HG02870 (cell line): Measurements from ENCODE around the gene ZNF497.

Experiments used
- ATAC-seq: cut with Tn5 transposase; IDR thresholded peaks from one replicate; pipeline ENCODE4 v1.9.1; 2021; ENCODE audit warnings: mild to moderate bottlenecking, moderate library complexity; ENCODE audit not compliant: unreplicated experiment

Gene ZNF497

GRCh38 chr19:58368561-58369360 is 6.2 kb upstream of the ZNF497 start:
- no peak for ATAC-seq

DNA sequence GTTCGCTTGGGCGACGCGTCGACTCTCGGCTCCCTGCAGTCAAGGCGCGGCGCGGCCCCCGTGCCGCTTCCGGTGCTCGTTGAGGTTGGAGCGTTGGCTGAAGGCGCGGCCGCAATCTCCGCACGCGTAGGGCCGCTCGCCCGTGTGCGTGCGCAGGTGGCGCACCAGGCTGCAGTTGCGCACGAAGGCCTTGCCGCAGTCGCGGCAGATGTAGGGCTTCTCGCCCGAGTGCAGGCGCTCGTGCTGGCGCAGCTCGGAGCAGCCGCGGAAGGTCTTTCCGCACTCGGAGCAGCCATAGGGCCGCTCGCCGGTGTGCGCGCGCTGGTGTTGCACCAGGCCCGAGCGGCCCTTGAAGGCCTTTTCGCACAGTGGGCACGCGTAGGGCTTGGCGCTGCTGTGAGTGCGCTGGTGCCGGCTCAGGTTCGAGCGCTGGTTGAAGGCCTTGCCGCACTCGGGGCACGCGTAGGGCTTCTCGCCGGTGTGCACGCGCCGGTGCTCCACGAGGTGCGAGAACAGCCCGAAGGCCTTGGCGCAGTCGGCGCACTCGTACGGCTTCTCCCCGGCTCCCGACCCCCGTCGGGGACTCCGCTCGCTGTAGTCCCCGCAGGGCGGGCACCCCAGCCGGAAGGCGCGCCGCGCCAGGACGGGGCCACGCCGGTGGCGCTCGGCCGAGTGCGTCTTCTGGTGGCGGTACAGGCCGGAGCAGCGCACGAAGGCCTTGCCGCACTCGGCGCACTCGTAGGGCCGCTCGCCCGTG is 5.3 kb upstream of the ZNF497 start:
- no peak for ATAC-seq

- no peak for ATAC-seq
Measured at GRCh38 chr19:58366585-58367430, 4.3 kb upstream of the ZNF497 start.

- no peak for ATAC-seq
Measured at GRCh38 chr19:58364146-58364545, 1.6 kb upstream of the ZNF497 start.

DNA sequence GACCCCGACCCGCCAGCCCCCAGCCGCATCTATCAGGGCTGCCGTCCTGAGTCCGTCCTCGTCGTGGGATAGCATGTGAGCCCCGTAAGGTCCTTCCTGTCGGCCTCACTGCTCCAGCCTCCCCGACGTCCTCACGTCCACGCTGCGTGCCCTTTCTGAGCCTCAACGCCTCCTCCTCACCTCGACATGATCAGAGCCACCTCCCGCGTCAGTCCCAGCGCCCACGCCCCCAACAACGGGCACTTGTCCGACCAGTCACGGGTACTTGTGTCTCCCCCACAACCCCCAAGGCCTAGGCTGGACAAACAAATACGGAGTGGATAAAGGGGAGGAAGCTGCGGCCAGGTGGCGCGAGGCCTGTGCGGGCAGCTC is 665 bp downstream of the ZNF497 start:
- peak; percentile 2 for ATAC-seq

DNA sequence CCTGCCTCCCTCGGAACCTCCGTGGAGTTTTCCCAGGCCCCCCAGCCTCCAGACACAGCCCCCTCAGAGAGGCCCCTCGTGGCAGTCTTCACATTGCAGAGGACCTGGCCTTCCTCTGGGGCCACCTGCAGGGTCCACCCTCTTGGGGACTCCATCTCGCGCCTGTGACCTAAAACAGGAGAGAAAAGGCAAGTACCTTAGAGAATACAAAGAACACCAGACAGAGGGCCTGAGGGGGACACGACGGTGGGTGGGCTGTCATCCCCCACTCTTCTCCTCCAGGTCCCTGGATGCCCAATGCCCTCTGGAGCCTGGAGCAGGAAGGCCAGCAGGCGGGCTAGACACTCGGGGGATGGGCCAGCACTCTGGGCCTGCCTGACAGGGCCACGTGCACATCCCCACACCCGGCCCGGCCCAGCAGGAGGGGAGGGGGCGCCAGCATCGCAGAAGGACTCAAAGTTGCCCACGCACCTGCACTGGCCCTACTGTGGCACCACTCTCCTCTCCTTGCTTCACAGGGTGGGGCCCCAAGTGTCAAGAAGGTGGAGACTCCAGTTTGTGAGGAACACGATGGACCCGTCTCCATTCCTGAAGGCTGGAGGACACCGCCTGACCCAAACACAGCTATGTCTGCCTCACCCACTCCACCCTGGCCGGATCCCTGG is 4.9 kb downstream of the ZNF497 start:
- ATAC-seq, result no peak

DNA sequence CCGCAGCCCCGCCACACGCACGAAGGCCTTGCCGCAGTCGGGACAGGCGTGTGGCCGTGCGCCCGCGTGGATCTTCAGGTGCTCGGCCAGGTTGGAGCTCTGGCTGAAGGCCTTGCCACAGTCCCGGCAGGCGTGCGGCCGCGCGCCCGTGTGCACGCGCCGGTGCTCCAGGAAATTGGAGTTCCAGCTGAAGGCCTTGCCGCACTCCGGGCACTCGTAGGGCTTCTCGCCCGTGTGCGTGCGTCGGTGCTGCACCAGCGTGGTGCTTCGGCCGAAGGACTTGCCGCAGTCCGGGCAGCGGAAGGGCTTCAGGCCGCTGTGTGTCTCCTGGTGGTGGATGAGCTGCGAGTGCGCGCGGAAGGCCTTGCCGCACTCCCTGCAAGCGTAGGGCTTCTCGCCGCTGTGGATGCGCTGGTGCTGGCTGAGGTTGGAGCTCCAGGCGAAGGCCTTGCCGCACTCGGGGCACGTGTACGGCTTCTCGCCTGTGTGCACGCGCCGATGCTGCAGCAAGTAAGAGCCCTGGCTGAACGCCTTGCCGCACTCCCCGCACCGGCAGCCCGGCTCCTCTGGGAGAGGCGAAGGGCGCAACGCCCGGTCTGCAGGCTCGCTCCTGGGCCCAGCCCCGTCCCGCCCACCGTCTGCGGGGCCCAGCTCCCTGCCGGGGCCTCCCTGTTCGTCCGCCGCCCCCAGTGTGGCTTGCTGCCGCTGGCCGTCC is 5.6 kb downstream of the ZNF497 start:
- ATAC-seq, result no peak

GRCh38 chr19:58355908-58356765 is 6.4 kb downstream of the ZNF497 start:
- ATAC-seq, result no peak

- no peak for ATAC-seq
Measured at GRCh38 chr19:58355215-58355796, 7.2 kb downstream of the ZNF497 start.

DNA sequence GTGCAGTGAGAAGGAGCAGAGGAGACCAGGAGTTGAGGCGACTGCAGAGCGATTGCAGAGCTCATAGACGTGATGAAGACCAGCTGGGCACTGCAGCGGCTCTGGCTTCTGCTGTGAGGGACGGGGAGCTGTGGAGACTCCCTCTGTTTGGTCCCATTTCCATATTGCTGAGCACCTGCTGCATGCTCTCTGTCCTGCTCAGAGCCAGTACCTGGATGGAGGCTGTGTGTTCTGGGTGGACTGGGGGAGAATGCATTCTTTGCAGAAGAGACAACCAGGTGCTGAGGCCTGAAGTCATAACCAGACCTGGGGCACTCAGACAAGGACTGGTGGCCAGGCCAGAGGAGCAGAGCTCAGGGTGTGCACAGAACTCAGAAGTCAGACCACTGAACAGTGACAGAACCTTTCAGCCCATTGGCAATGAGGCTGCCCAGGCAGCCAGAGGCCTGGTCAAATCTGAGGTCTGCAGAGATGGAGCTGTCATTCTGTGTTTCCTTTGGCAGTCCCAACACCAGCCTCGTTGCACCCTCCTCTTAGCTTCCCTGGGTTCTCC is 8.0 kb downstream of the ZNF497 start:
- no peak for ATAC-seq

DNA sequence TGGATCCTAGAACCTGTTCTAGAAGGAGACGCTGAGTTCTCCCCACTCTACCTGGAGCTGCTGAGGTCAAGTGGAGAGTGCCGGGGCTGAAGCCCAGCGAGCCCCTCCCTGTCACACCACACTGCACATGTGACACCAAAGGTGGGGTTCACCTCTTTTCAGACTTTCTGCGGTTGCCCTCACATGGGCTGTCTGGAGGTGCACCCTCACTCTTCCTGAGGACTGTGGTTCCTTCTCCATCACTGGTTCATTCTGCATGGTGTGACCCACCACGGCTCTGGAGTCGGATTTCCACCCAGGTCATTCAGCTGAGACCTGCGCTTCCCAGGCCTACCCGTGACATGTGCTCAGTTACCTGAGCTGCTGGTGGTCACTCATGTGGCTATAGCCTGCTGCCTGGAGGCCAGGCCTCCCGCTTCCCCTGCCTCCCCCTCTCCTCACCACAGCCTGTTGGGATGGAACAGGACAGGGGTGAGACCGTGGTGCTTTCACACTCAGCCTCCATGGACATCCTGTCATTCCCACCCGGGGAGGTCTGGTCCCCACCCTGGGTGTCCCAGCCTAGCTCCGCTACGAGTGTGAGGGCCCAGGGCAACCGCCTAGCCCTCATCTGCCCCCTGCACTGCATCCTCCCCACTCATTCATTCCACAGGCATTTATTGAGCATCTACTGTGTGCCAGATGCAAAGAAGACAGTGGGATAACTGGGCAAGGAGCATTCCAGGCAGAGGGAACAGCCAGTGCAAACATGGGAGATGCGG is 8.7 kb downstream of the ZNF497 start:
- no peak for ATAC-seq

DNA sequence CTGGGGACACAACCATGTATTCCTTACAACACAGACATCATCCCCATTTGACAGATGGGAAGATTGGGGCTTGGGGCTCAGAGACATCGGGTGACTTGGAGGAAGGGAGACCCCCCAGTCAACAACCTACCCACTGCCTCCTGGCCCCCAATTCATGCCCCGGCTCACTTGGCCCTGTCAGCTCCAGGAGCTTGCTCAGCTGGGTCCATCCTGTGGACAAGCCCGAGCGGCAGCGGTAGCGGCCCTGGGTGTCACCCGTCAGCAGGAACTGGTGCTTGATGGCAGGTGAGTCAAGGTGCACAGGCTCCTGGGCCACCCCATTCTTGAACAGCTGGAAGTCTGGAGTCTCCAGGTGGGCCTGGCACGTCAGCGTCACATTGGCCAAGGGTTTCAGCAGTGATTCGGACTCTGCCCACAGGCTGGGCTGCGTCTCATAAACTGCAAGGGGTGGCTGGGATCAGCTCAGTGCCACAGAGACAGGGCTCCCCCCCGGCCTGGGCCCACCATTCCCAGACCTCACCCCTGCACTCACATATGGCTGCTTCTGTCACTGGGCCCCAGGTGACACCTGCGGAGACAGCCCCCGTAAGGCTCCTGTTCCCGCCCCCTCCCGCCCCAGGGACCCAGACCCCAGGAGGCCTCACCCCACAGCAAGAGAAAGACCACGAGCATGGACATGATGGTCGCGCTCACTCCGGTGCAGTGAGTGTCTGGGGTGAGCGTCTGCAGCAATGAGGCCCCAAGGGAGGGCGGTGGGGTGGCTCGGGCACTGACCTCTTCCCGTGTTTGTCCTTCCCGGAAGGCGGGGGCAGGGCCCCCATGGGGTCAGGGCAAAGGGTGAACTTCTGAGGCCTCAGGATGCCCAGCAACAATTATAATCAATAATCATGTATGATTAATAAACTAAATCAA is 9.5 kb downstream of the ZNF497 start, which contains the start of gene A1BG:
Gene A1BG, minus strand, starts transcription at position 733 of the 912 bp plus-strand sequence. Its CDS starts 55 bp downstream, at position 678.
- no peak for ATAC-seq

- no peak for ATAC-seq
Measured at GRCh38 chr19:58351990-58352755, 10.4 kb downstream of the ZNF497 start.

DNA sequence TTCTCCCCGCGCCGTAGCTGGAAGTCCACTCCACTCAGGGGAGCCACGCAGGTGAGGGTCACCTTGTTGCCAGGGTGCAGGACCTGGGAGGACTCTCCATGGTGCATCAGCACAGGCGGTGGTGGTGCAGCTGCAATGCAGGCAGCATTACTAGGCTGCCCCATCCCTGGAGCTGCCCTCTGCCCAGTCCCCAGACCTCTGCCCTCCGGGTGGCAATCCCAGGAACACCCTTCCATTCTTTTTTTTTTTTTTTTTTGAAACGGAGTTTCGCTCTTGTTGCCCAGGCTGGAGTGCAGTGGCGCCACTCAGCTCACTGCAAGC is 11.0 kb downstream of the ZNF497 start:
- no peak for ATAC-seq

GRCh38 chr19:58350871-58351557 is 11.5 kb downstream of the ZNF497 start:
- no peak for ATAC-seq
